ENCODE measurements around the gene ACACA.
A peak's percentile ranks its signal among the peaks of the same experiment; 100 is the strongest.
"Not testable (repeated sequence)": the region's sequence is repeated elsewhere in the genome, so short reads cannot be mapped to it uniquely, and the experiment has no call there.

Gene ACACA

GRCh38 chr17:37406635-37407461 lies at the start of gene ACACA, which contains the start of gene TADA2A:
Gene ACACA (minus strand): TSS chr17:37406836. CDS start chr17:37406299, 537 bp downstream.
Gene TADA2A (plus strand): TSS chr17:37406886. CDS start chr17:37411366, 4,480 bp downstream.
- TF ChIP-seq CTCF (conservative IDR thresholded peaks at IDR 0.05) (no peak), ZFX (IDR thresholded peaks at IDR 0.05) (peak; percentile 74)
- H3K27ac ChIP-seq: peak within 1 kb of the TSS; percentile 96

- H3K27ac ChIP-seq: peak overlapping the region; percentile 69
- TF ChIP-seq CTCF (conservative IDR thresholded peaks at IDR 0.05) (no peak), ZFX (IDR thresholded peaks at IDR 0.05) (no peak)
Measured at GRCh38 chr17:37450112-37450511, 43.5 kb upstream of the ACACA start.

GRCh38 chr17:37447641-37448040 lies 41.0 kb upstream of the ACACA start:
- TF ChIP-seq ZFX (IDR thresholded peaks at IDR 0.05): no peak
- no peak for TF ChIP-seq CTCF (conservative IDR thresholded peaks at IDR 0.05)
- H3K27ac ChIP-seq: no peak overlapping the region

- H3K27ac ChIP-seq: no peak overlapping the region
- no peak for TF ChIP-seq CTCF (conservative IDR thresholded peaks at IDR 0.05)
- no peak for TF ChIP-seq ZFX (IDR thresholded peaks at IDR 0.05)
Measured at GRCh38 chr17:37446027-37446426, 39.4 kb upstream of the ACACA start.

GRCh38 chr17:37441369-37442014 lies 34.9 kb upstream of the ACACA start:
- H3K27ac ChIP-seq: not testable (repeated sequence)

GRCh38 chr17:37440424-37440823 lies 33.8 kb upstream of the ACACA start:
- TF ChIP-seq ZFX (IDR thresholded peaks at IDR 0.05) (no peak), CTCF (conservative IDR thresholded peaks at IDR 0.05) (no peak)
- H3K27ac ChIP-seq: no peak overlapping the region

GRCh38 chr17:37438141-37438540 lies 31.5 kb upstream of the ACACA start:
- TF ChIP-seq ZFX (IDR thresholded peaks at IDR 0.05): no peak
- peak; percentile 40 for TF ChIP-seq CTCF (conservative IDR thresholded peaks at IDR 0.05)
- H3K27ac ChIP-seq: no peak overlapping the region

All from C4-2B (cell line).